Tibial nerve (tissue), 4 donors: Measurements from ENCODE around the gene PIGN. TPM values are rescaled to one million over a fixed set of nuclear protein-coding genes. Genes with fewer than 3 reads are reported as not detected.

Source experiments
- DNase-seq, 2 donors: peaks; one replicate each; pipeline ENCODE4 v3.0.0-alpha.2; 2019; ENCODE audit warnings: low spot score in 2 of 2
- H3K27ac ChIP-seq, 4 donors: fragments of 200-600 bp; sonication (generic) in 3 of 4; one replicate each; pipeline ENCODE4 v1.5.1; 2017 to 2019; ENCODE audit warnings: mild to moderate bottlenecking in 1 of 4
- H3K27me3 ChIP-seq, 2 donors: fragments of 200-600 bp; sonication (generic) in 1 of 2; one replicate each; pipeline versions ENCODE4 v1.5.1 to v1.6.0; 2017 to 2019
- H3K36me3 ChIP-seq, 3 donors: fragments of 200-600 bp; sonication (generic); one replicate each; pipeline ENCODE4 v1.5.1; 2018 to 2019
- H3K4me1 ChIP-seq, 4 donors: fragments of 200-600 bp; sonication (generic) in 3 of 4; one replicate each; pipeline ENCODE4 v1.5.1; 2017 to 2019
- H3K4me3 ChIP-seq, 4 donors: fragments of 200-600 bp; sonication (generic) in 3 of 4; one replicate each; pipeline ENCODE4 v1.5.1; 2017 to 2019; ENCODE audit warnings: mild to moderate bottlenecking in 1 of 4, moderate library complexity in 1 of 4
- H3K9me3 ChIP-seq, 4 donors: fragments of 200-600 bp; sonication (generic) in 3 of 4; one replicate each; pipeline ENCODE4 v1.5.1; 2017 to 2019
- CTCF ChIP-seq, 5 experiments: fragments of 200-600 bp in 3 of 5; fragments of 450-650 bp in 2 of 5; sonication (generic) in 3 of 5; IDR thresholded peaks; one replicate each; pipeline ENCODE4 v1.5.1; 2016 to 2019; ENCODE audit warnings: antibody characterized with exemption in 5 of 5, mild to moderate bottlenecking in 3 of 5, moderate library complexity in 2 of 5
- EP300 ChIP-seq, 2 donors: sonication (generic); formaldehyde crosslinking; IDR thresholded peaks; one replicate each; pipeline ENCODE4 v1.6.1; 2017; ENCODE audit warnings: antibody characterized with exemption in 2 of 2, mild to moderate bottlenecking in 1 of 2
- POLR2A ChIP-seq, 2 donors: fragments of 450-650 bp; IDR thresholded peaks; one replicate each; pipeline ENCODE4 v1.6.1; 2017; ENCODE audit warnings: antibody characterized with exemption in 2 of 2, mild to moderate bottlenecking in 2 of 2, moderate library complexity in 2 of 2
- WGBS, 2 donors: methylation state at CpG; one replicate each; pipeline ENCODE4 v1.1.5; 2018; 5-methylcytosine and 5-hydroxymethylcytosine counted together
- total RNA-seq, 4 donors: library from RNA; depleted of rRNA; stranded (reverse); fragments of >200 nt; gene quantifications; one replicate each; pipeline ENCODE4 v1.1.0, GENCODE V29; 2016

PIGN gene
- total RNA-seq, 4 donors from 2014 or later, result 24.9 to 40.0 (median 32.5) TPM

DNA sequence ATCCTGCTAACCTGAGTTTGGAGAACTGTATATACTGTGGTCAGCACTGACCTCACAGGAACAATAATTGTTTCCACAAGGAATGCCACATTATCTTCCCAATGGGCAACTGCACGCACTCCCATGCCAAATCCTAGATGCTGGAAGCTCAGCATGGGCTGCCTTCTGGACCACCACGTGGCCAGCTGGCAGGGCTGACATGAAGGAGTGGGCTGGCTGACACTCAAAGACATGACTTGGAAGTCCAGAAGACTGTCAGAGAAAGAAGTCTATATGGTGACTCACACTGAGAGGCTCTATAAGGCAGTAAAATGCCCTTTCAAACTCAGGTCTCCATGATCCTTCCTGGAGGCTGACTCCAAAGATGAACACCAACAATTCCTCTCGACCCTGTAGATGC lies 195.7 kb downstream of the PIGN start:
- Histone ChIP-seq H3K36me3 (no peaks in the 10 kb centered on the region), H3K4me1 (peaks cover 0 to 15% (median 6%) of the 10 kb centered on the region in 4 donors), H3K4me3 (no peak overlapping the region), H3K27ac (no peak overlapping the region), H3K27me3 (no peaks in the 10 kb centered on the region), H3K9me3 (no peaks in the 10 kb centered on the region)
- no peak for DNase-seq
- WGBS, 2 donors, result 78 to 79% methylated on average over 3 of the region's 3 CpGs
- TF ChIP-seq CTCF (IDR thresholded peaks at IDR 0.05), result no peak
- no peak for TF ChIP-seq POLR2A (IDR thresholded peaks at IDR 0.05)
- TF ChIP-seq EP300 (IDR thresholded peaks at IDR 0.05), result no peak

Other genes with a start within 250 kb of the PIGN start
- 10 to 100 TPM; 25.8 to 54.6 (median 34.0) TPM for gene RELCH, start 199 bp upstream of the PIGN start, total RNA-seq
- 10 to 100 TPM in 2 of 4 donors, 1 to 10 TPM in 2; 5.5 to 25.8 (median 8.6) TPM for gene TNFRSF11A, start 138.3 kb upstream of the PIGN start, total RNA-seq